ENCODE measurements around the gene PPP2R2B.

DNA sequence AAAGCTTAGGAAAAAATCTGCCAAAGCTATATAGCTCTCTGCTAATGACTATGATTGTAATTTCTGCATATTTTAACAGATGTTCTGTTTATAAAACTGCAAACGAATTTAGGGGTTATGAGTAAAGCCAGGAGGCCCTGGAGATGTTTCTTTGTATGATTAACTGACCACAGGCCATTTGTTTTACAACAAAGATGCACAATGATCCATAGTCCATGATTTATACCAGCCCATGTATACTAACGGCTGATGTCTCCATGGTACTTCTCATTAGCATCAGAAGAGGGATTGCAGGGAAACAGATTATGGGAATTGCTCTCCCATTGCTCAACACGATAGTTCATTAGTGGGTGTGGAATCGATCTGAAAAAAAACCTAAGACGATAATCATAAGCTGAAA lies 78.9 kb downstream of the PPP2R2B start:
- TF ChIP-seq, protein P1, sequence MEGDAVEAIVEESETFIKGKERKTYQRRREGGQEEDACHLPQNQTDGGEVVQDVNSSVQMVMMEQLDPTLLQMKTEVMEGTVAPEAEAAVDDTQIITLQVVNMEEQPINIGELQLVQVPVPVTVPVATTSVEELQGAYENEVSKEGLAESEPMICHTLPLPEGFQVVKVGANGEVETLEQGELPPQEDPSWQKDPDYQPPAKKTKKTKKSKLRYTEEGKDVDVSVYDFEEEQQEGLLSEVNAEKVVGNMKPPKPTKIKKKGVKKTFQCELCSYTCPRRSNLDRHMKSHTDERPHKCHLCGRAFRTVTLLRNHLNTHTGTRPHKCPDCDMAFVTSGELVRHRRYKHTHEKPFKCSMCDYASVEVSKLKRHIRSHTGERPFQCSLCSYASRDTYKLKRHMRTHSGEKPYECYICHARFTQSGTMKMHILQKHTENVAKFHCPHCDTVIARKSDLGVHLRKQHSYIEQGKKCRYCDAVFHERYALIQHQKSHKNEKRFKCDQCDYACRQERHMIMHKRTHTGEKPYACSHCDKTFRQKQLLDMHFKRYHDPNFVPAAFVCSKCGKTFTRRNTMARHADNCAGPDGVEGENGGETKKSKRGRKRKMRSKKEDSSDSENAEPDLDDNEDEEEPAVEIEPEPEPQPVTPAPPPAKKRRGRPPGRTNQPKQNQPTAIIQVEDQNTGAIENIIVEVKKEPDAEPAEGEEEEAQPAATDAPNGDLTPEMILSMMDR (IDR thresholded peaks at IDR 0.05), result no peak
- no peak for TF ChIP-seq POLR2A (IDR thresholded peaks at IDR 0.05)

Data from esophagus squamous epithelium (tissue), 4 donors.